G401 (cell line): ENCODE results near the gene PI4K2A. TPM values are rescaled to one million over a fixed set of nuclear protein-coding genes. Genes with fewer than 3 reads are reported as not detected.
A peak's percentile ranks its signal among the peaks of the same experiment; 100 is the strongest.
"Not testable (repeated sequence)": the region's sequence is repeated elsewhere in the genome, so short reads cannot be mapped to it uniquely, and the experiment has no call there.

Experiments used
- DNase-seq: peaks from one replicate; pipeline ENCODE4 v3.0.0-alpha.2; 2015; ENCODE audit warnings: low spot score
- in situ Hi-C: cut with HindIII; loops from 2 replicates; pipeline ENCODE4 v1.10.0; 2016; ENCODE audit warnings: low sequenced_read_pairs, mixed read lengths
- total RNA-seq: library from RNA; depleted of rRNA; stranded (reverse); fragments of >200 nt; shearing (Covaris generic); gene quantifications from 2 replicates; pipeline ENCODE4 v1.2.3, GENCODE V29; 2014

PI4K2A gene
- total RNA-seq, 1 experiment from 2014 or later, result 42.2 TPM

DNA sequence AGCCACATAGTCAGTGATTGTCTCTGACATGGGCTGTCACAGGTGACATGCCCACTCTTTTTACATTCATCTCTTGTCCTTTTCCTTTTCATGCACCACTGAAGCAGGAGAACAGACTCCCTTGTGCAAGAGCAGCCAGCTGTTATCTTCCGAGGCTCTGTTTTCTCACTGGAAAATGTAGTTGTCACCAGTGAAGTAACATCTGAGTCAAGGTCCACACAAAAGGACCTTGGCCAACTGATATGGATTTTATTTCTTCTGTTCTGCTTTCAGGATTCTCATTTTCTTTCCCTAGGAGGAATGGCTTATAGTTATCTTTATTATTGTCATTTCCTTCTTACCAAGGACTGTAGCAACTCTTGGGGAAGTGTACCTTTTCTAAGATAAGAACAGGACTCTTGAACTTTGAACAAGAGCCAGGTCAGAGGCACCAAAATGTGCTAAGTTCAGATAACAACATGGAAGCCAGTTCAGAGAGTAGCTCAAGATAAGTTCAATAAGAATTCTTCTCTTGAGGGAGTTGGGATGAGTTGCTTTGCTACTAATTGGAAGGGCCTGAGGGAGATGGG is 23.9 kb downstream of the PI4K2A start:
- in situ Hi-C loops, result no loop called here

DNA sequence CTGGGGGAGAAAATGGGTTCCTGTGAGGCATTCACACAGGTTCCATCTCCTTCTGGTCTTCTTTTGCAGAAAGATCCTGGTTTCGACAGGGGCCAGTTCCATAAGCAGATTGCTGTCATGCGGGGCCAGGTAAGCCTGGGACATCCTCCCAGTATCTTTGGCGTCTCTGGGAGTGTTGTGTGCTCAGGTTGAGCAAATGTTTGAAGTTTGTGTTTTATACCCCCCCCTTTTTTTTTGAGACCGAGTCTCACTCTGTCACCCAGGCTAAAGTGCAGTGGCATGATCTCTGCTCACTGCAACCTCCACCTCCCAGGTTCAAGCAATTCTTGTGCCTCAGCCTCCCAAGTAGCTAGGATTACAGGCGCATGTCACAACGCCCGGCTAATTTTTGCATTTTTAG is 26.5 kb downstream of the PI4K2A start:
- DNase-seq, result no peak
- in situ Hi-C loops, result no loop called here

More for the DNA sequence above, 23.9 kb downstream of the PI4K2A start:
- no peak for DNase-seq

- in situ Hi-C loops, result no loop called here
- no peak for DNase-seq
Observed at GRCh38 chr10:97667463-97667862, 27.0 kb downstream of the PI4K2A start.

DNA sequence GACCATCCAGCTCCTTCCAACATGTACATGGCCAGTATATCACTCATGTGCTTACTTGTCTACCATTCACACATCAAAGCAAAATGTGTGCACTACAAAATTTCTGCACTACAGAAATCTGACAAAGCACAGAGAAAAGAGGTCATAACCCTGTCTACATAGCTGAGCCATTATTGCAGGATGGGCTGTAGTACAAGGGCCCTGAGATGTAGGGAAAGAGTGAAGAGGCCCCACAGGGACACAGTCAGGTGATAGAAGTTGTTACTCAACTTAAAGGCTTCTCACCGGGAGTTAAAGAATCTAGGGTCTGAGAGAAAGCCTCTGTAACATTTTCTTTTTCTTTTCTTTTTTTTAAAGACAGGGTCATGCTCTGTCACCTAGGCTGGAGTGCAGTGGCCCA is 29.1 kb downstream of the PI4K2A start:
- DNase-seq, result no peak
- in situ Hi-C loops, result no loop called here

DNA sequence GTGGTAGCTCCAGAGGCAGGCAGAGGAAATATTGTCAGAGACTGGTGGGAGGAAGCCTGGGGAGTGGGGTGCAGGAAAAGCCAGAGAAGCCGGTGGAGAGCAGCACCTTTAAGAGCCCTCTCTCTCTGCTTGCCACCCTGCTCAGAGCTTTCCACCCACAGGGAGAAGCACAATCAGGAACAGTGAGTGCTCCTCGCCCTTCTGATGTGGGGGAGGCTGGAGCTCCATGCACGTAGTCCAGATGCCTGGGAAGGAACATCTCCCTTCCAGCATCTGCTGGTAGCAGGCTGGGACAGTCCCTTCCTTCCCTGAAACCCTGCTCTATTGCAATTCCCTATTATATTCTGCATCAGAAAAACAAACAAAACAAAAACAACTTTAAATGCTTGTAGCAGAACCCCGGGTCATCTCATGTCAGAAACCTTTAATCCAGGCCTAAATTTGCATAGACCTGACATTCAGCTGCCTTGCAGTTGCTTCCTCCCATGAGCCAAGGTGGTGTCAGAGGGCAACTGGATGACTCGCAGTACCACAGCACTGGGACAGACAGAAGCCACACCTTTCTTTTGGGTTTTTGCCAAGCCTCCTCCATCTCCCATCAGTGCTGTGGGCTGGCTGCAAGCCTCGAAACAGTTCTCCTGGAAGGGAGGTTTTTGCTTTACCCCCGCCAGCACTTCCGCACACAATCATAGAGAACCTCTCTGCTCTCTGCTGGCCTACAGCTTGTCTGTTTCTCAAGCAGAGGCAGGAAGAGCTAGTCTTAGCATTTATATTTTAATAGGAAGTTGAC is 33.5 kb downstream of the PI4K2A start:
- DNase-seq, result no peak

GRCh38 chr10:97675222-97675621 is 34.8 kb downstream of the PI4K2A start:
- in situ Hi-C loops, result no loop called here
- no peak for DNase-seq

More for the DNA sequence above, 33.5 kb downstream of the PI4K2A start:
- in situ Hi-C loops, result no loop called here

GRCh38 chr10:97676770-97677581 is 36.5 kb downstream of the PI4K2A start:
- DNase-seq, result peak; percentile 84
- in situ Hi-C loops, result no loop called here

- in situ Hi-C loops, result no loop called here
- DNase-seq, result no peak
Observed at GRCh38 chr10:97679594-97679993, 39.1 kb downstream of the PI4K2A start.

GRCh38 chr10:97682042-97682441 is 41.6 kb downstream of the PI4K2A start:
- in situ Hi-C loops, result no loop called here
- DNase-seq, result no peak

GRCh38 chr10:97683556-97684367 is 43.3 kb downstream of the PI4K2A start:
- DNase-seq, result peak; percentile 44
- in situ Hi-C loops, result no loop called here

GRCh38 chr10:97684368-97684713 is 43.9 kb downstream of the PI4K2A start:
- in situ Hi-C loops, DNase-seq: not testable (repeated sequence)

DNA sequence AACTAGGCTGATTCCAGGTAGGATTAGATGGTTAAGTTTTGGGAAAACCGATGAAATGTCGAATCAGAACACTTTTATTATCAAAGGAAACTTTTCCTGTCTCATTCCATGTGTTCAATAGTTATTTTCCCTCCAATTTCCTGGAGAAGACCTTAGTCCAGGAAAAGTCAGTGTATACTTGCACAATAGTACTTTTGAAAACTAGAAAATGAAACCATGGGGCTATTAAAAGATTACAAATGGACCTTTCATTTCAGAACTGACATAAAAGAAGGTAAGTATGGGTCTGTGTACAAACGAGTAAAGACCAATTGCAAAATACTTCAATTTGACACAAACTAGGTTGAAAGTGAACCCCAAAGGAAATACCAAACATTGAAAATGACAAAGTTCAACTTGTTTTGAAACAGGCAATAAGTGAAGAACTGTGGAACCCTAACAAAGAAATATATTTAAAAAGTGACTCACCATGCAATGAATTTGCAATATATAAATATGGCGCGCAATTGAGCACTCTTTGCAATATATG is 44.5 kb downstream of the PI4K2A start:
- in situ Hi-C loops, result loop anchor here (5.0 kb wide), 1 partner anchor 42 kb away; no protein-coding TSS in a partner anchor
- peak; percentile 10 for DNase-seq

- in situ Hi-C loops, result loop anchor here (5.0 kb wide), 1 partner anchor 42 kb away; no protein-coding TSS in a partner anchor
- DNase-seq, result peak; percentile 34
Observed at GRCh38 chr10:97685395-97685958, 45.0 kb downstream of the PI4K2A start.

- no peak for DNase-seq
Observed at GRCh38 chr10:97686301-97686961, 46.0 kb downstream of the PI4K2A start.

DNA sequence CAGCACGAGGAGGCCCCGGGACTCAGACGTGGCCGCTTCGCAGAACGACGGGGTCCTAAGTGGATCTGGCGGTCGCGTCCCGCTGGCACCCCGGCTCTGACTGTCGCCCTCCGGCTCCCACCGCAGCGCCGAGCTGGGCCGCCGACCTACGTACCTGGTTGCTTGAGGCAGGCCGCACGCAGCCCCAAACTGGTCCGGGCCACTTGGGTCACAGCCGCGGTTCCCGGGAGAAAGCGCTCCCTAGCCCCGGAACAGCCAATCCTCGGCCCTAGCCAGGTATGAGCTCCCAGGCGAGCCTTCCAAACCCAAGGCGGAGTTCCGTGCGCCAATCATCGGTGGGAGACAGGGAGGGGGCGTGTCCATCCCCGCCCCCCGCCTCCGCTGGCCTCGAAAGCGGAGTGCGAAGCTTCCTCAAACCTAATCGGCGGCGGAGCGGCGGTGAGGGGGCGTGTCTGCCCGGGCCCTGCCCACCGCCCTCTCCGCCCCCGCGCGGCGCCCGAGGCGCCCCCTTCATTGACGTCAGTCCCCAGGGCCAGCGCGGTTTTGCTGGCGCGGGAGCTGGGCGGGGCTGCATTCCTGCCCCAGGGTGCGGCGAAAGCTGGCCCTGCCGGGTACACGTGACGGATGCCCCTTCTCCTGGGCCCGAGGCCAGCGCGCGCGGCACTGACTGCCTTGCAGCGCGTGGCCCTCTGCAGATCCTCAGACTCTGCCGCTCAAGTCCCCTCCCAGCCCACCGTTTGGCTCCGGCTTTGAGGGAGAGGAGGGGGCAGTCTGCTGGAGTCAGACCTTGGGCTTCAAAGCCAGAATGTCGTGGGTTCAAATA is 46.7 kb downstream of the PI4K2A start, which contains the start of gene AVPI1:
AVPI1 (minus strand) TSS at position 280 of the 823 bp plus-strand sequence. CDS start 7,336 bp downstream, outside the sequence.
- in situ Hi-C loops, result loop anchor here (5.0 kb wide), 1 partner anchor 40 kb away; no protein-coding TSS in a partner anchor
- peak; percentile 98 for DNase-seq

More at GRCh38 chr10:97686301-97686961, 46.0 kb downstream of the PI4K2A start:
- in situ Hi-C loops, result loop anchor here (5.0 kb wide), 1 partner anchor 41 kb away; no protein-coding TSS in a partner anchor

DNA sequence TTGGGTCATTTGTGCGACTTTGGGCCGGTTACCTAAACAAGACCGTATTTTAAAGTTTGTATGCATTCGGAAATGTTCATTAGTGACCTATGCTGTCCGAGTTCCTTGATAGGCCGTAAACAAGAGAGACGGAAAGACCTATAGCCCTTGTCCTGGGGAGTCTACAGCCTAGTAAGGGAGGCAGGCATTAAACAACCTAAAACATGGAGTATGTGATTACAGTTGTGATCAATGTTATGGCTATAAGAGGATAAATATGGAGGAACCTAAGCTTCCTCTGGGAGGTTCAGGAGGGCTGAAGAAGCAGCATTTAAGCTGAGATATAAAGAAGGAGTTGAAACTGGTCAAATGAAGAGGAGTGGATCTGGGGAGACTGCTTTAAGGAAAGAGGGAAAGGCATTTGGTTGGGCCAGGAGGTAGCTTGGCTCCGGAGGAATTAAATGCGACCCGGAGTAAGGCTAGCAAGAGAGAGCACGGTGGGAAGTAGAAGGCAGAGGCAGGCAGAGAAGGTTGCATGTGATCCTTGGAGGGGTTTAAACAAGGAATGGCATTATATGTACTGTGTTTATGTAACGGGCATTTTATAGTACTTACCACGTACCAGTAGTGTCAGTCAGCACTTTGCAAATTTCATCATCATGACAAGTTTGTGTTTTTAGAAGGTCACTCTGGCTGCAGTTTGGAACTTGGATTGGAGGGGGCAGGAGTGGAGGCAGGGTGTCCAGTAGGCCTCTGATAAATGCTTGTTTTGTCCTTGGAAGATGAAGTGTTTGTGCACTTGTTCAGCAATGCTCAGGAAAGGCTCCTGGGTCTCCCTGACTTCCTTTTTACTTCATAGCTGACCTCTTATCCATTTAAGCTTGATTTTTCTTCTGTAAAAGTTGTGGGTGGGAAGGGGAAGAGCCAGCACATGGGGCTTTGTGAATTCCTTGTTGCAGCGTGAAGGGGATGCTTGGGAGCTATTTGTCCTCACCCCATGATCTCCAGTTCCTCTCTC is 47.6 kb downstream of the PI4K2A start:
- in situ Hi-C loops, result loop anchor here (5.0 kb wide), 1 partner anchor 39 kb away; no protein-coding TSS in a partner anchor
- peak; percentile 42 for DNase-seq
